HepG2 (cell line): ENCODE measurements around the gene SPTBN2.
"Not testable (repeated sequence)": the region's sequence is repeated elsewhere in the genome, so short reads cannot be mapped to it uniquely, and the experiment has no call there.

Experiments
- CHD2 ChIP-seq: IDR thresholded peaks from 2 replicates; pipeline ENCODE4 v1.6.1; 2011; ENCODE audit warnings: low read depth, low read length, improper control_type of control experiment
- HHEX ChIP-seq: IDR thresholded peaks from 2 replicates; pipeline ENCODE4 v1.6.1; 2016; ENCODE audit warnings: control low read depth
- NFIC ChIP-seq: IDR thresholded peaks from 2 replicates; pipeline ENCODE4 v1.6.1; 2012; ENCODE audit warnings: mild to moderate bottlenecking, low read length, inconsistent platforms
- POLR2AphosphoS5 ChIP-seq: IDR thresholded peaks from 2 replicates; pipeline ENCODE4 v1.6.1; 2012; ENCODE audit warnings: low read depth, low read length
- TAF1 ChIP-seq: sonication (generic); formaldehyde crosslinking; IDR thresholded peaks from 2 replicates; pipeline ENCODE4 v1.4.0; 2020; ENCODE audit warnings: missing genetic modification reagents
- TOE1 ChIP-seq: sonication (generic); formaldehyde crosslinking; IDR thresholded peaks from 2 replicates; pipeline ENCODE4 v1.4.0; 2020; ENCODE audit warnings: mild to moderate bottlenecking, missing genetic modification reagents
- ZC3H4 ChIP-seq: sonication (generic); formaldehyde crosslinking; IDR thresholded peaks from 2 replicates; pipeline ENCODE4 v1.4.0; 2020; ENCODE audit warnings: missing genetic modification reagents, borderline replicate concordance
- ZNF136 ChIP-seq: sonication (generic); formaldehyde crosslinking; IDR thresholded peaks from 2 replicates; pipeline ENCODE4 v1.8.1; 2022; ENCODE audit warnings: low read depth, mild to moderate bottlenecking, moderate library complexity, missing genetic modification reagents
- ZNF549 ChIP-seq: sonication (generic); formaldehyde crosslinking; IDR thresholded peaks from 2 replicates; pipeline ENCODE4 v1.5.0; 2020; ENCODE audit warnings: missing genetic modification reagents
- ZNF644 ChIP-seq: IDR thresholded peaks from 2 replicates; pipeline ENCODE4 v1.6.1; 2016; ENCODE audit warnings: low read depth
- TF ChIP-seq, protein P1 (sequence below): sonication (generic); formaldehyde crosslinking; IDR thresholded peaks from 2 replicates; pipeline ENCODE4 v1.5.0; 2020; ENCODE audit warnings: mild to moderate bottlenecking, missing genetic modification reagents, moderate library complexity
- TF ChIP-seq, protein P2 (sequence below): sonication (generic); formaldehyde crosslinking; IDR thresholded peaks from 2 replicates; pipeline ENCODE4 v1.4.0; 2020; ENCODE audit warnings: missing genetic modification reagents, borderline replicate concordance

DNA sequence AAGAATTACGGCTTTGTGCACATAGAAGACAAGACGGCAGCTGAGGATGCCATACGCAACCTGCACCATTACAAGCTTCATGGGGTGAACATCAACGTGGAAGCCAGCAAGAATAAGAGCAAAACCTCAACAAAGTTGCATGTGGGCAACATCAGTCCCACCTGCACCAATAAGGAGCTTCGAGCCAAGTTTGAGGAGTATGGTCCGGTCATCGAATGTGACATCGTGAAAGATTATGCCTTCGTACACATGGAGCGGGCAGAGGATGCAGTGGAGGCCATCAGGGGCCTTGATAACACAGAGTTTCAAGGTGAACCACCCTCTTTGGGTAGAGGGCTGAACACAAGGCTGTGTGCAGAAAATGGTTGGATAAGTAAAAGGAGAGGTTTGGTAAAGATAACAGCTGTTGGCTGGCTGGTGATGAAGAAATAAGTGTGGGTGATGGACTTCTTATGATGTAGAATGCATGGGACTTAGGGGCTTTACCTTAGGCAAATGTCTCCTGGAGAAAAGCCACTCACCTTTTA lies 89.1 kb downstream of the SPTBN2 start:
- not testable (repeated sequence) for TF ChIP-seq POLR2AphosphoS5; NFIC; ZNF549 (CRISPR knock-in tag); TAF1 (CRISPR knock-in tag); TOE1 (CRISPR knock-in tag); ZNF136 (CRISPR knock-in tag); CHD2; HHEX (CRISPR knock-in tag); ZC3H4 (CRISPR knock-in tag); ZNF644 (CRISPR knock-in tag)
- TF ChIP-seq, protein P1, sequence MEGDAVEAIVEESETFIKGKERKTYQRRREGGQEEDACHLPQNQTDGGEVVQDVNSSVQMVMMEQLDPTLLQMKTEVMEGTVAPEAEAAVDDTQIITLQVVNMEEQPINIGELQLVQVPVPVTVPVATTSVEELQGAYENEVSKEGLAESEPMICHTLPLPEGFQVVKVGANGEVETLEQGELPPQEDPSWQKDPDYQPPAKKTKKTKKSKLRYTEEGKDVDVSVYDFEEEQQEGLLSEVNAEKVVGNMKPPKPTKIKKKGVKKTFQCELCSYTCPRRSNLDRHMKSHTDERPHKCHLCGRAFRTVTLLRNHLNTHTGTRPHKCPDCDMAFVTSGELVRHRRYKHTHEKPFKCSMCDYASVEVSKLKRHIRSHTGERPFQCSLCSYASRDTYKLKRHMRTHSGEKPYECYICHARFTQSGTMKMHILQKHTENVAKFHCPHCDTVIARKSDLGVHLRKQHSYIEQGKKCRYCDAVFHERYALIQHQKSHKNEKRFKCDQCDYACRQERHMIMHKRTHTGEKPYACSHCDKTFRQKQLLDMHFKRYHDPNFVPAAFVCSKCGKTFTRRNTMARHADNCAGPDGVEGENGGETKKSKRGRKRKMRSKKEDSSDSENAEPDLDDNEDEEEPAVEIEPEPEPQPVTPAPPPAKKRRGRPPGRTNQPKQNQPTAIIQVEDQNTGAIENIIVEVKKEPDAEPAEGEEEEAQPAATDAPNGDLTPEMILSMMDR: not testable (repeated sequence)
- TF ChIP-seq, protein P2, sequence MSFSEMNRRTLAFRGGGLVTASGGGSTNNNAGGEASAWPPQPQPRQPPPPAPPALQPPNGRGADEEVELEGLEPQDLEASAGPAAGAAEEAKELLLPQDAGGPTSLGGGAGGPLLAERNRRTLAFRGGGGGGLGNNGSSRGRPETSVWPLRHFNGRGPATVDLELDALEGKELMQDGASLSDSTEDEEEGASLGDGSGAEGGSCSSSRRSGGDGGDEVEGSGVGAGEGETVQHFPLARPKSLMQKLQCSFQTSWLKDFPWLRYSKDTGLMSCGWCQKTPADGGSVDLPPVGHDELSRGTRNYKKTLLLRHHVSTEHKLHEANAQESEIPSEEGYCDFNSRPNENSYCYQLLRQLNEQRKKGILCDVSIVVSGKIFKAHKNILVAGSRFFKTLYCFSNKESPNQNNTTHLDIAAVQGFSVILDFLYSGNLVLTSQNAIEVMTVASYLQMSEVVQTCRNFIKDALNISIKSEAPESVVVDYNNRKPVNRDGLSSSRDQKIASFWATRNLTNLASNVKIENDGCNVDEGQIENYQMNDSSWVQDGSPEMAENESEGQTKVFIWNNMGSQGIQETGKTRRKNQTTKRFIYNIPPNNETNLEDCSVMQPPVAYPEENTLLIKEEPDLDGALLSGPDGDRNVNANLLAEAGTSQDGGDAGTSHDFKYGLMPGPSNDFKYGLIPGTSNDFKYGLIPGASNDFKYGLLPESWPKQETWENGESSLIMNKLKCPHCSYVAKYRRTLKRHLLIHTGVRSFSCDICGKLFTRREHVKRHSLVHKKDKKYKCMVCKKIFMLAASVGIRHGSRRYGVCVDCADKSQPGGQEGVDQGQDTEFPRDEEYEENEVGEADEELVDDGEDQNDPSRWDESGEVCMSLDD (CRISPR knock-in tag): not testable (repeated sequence)
